HepG2 (cell line): Measurements from ENCODE around the gene AK6. TPM values are rescaled to one million over a fixed set of nuclear protein-coding genes. Genes with fewer than 3 reads are reported as not detected.
A peak's percentile ranks its signal among the peaks of the same experiment; 100 is the strongest.

Experiments used
- ARHGAP35 ChIP-seq: sonication (generic); formaldehyde crosslinking; IDR thresholded peaks from 2 replicates; pipeline ENCODE4 v1.9.0; 2022; ENCODE audit warnings: mild to moderate bottlenecking, inconsistent platforms, moderate library complexity, missing genetic modification reagents, borderline replicate concordance
- ATAD3A ChIP-seq: sonication (generic); formaldehyde crosslinking; IDR thresholded peaks from 2 replicates; pipeline ENCODE4 v1.4.0; 2020; ENCODE audit warnings: missing genetic modification reagents
- CREB1 ChIP-seq, 2 experiments: fragments of 450-650 bp in 1 of 2; IDR thresholded peaks; 2 replicates each; pipeline ENCODE4 v1.6.1; 2016 to 2017; ENCODE audit warnings: control low read depth in 1 of 2, mild to moderate bottlenecking in 1 of 2, missing compliant biosample characterization in 1 of 2, missing genetic modification characterization in 1 of 2
- EP300 ChIP-seq, 3 experiments: sonication (generic) in 1 of 3; formaldehyde crosslinking in 1 of 3; IDR thresholded peaks; 2 replicates each; pipeline versions ENCODE4 v1.5.1 to v1.6.1; 2011 to 2020; ENCODE audit warnings: low read depth in 2 of 3, low read length in 2 of 3, borderline replicate concordance in 1 of 3, improper control_type of control experiment in 1 of 3, mild to moderate bottlenecking in 1 of 3, missing genetic modification reagents in 1 of 3, moderate library complexity in 1 of 3
- MTA1 ChIP-seq: sonication (generic); formaldehyde crosslinking; IDR thresholded peaks from 2 replicates; pipeline ENCODE4 v1.4.0; 2020; ENCODE audit warnings: missing genetic modification reagents, mild to moderate bottlenecking, borderline replicate concordance
- NFYB ChIP-seq: sonication (generic); formaldehyde crosslinking; IDR thresholded peaks from 2 replicates; pipeline ENCODE4 v1.4.0; 2020; ENCODE audit warnings: missing genetic modification reagents
- ONECUT2 ChIP-seq: sonication (generic); formaldehyde crosslinking; IDR thresholded peaks from 2 replicates; pipeline ENCODE4 v1.4.0; 2020; ENCODE audit warnings: missing genetic modification reagents
- ZBTB1 ChIP-seq: sonication (generic); formaldehyde crosslinking; IDR thresholded peaks from 2 replicates; pipeline ENCODE4 v1.4.0; 2020; ENCODE audit warnings: missing genetic modification reagents, borderline replicate concordance
- ZBTB8A ChIP-seq: sonication (generic); formaldehyde crosslinking; IDR thresholded peaks from 2 replicates; pipeline ENCODE4 v1.4.0; 2020; ENCODE audit warnings: mild to moderate bottlenecking, low read depth, missing genetic modification reagents, borderline replicate concordance
- ZFAT ChIP-seq: sonication (generic); formaldehyde crosslinking; conservative IDR thresholded peaks from 2 replicates; pipeline ENCODE4 v1.8.1; 2023; ENCODE audit warnings: missing genetic modification reagents, inconsistent platforms
- ZNF143 ChIP-seq: sonication (generic); formaldehyde crosslinking; IDR thresholded peaks from 2 replicates; pipeline ENCODE4 v1.4.0; 2020; ENCODE audit warnings: missing genetic modification reagents
- ZNF264 ChIP-seq: sonication (generic); formaldehyde crosslinking; IDR thresholded peaks from 2 replicates; pipeline ENCODE4 v1.4.0; 2020; ENCODE audit warnings: missing genetic modification reagents
- ZNF430 ChIP-seq: sonication (generic); formaldehyde crosslinking; IDR thresholded peaks from 2 replicates; pipeline ENCODE4 v1.9.0; 2021; ENCODE audit warnings: mild to moderate bottlenecking, missing genetic modification reagents
- ZNF616 ChIP-seq: sonication (generic); formaldehyde crosslinking; IDR thresholded peaks from 2 replicates; pipeline ENCODE4 v1.5.0; 2020; ENCODE audit warnings: low read depth, mild to moderate bottlenecking, missing genetic modification reagents
- ZNF672 ChIP-seq: sonication (generic); formaldehyde crosslinking; IDR thresholded peaks from 2 replicates; pipeline ENCODE4 v1.8.1; 2022; ENCODE audit warnings: missing genetic modification reagents
- ZNF782 ChIP-seq: sonication (generic); formaldehyde crosslinking; IDR thresholded peaks from 2 replicates; pipeline ENCODE4 v1.4.0; 2020; ENCODE audit warnings: missing genetic modification reagents, mild to moderate bottlenecking, borderline replicate concordance
- polyA plus RNA-seq, 8 experiments: library from polyadenylated mRNA; depleted of rRNA in 3 of 8; stranded (reverse) in 7 of 8; unstranded in 1 of 8; fragments of >200 nt; fragmentation: Illumina TruSeq in 4 of 8; extraction: Trizol in 4 of 8; gene quantifications; 2 replicates each; pipeline versions ENCODE4 v1.2.1 to v1.2.3, GENCODE V29; 2011 to 2016; ENCODE audit warnings: low read depth in 4 of 8, missing spikeins in 1 of 8, mixed read lengths in 1 of 8; ENCODE audit not compliant: insufficient read depth in 1 of 8
- total RNA-seq, 5 experiments: library from RNA; depleted of rRNA; stranded (reverse); fragments of >200 nt; fragmentation: Illumina TruSeq; extraction: Trizol; gene quantifications; 2 replicates each; pipeline ENCODE4 v1.2.3, GENCODE V29; 2016; ENCODE audit warnings: low read depth in 1 of 5
- TF ChIP-seq, protein P1 (sequence below): IDR thresholded peaks from 2 replicates; pipeline ENCODE4 v1.6.1; 2016; ENCODE audit warnings: mild to moderate bottlenecking
- TF ChIP-seq, protein P2 (sequence below), 2 experiments: sonication (generic) in 1 of 2; formaldehyde crosslinking in 1 of 2; IDR thresholded peaks; 2 replicates each; pipeline versions ENCODE4 v1.4.0 to v1.6.1; 2018 to 2020; ENCODE audit warnings: missing genetic modification reagents in 2 of 2, borderline replicate concordance in 1 of 2, low read depth in 1 of 2, mild to moderate bottlenecking in 1 of 2, missing biosample characterization in 1 of 2
- TF ChIP-seq, protein P3 (sequence below): sonication (generic); formaldehyde crosslinking; IDR thresholded peaks from 2 replicates; pipeline ENCODE4 v1.4.0; 2020; ENCODE audit warnings: mild to moderate bottlenecking, missing genetic modification reagents
- TF ChIP-seq, protein P4 (sequence below): sonication (generic); formaldehyde crosslinking; IDR thresholded peaks from 2 replicates; pipeline ENCODE4 v1.8.0; 2023; ENCODE audit warnings: mild to moderate bottlenecking, missing genetic modification reagents
- TF ChIP-seq, protein P5 (sequence below): IDR thresholded peaks from 2 replicates; pipeline ENCODE4 v1.6.1; 2016; ENCODE audit warnings: missing biosample characterization, missing genetic modification reagents, low read depth

Gene AK6
- total and polyA plus RNA-seq, 2 of the 13 experiments (the other 11 are each of a cell fraction or from before 2014, with no cell fraction given), result 31.1 to 77.2 TPM

DNA sequence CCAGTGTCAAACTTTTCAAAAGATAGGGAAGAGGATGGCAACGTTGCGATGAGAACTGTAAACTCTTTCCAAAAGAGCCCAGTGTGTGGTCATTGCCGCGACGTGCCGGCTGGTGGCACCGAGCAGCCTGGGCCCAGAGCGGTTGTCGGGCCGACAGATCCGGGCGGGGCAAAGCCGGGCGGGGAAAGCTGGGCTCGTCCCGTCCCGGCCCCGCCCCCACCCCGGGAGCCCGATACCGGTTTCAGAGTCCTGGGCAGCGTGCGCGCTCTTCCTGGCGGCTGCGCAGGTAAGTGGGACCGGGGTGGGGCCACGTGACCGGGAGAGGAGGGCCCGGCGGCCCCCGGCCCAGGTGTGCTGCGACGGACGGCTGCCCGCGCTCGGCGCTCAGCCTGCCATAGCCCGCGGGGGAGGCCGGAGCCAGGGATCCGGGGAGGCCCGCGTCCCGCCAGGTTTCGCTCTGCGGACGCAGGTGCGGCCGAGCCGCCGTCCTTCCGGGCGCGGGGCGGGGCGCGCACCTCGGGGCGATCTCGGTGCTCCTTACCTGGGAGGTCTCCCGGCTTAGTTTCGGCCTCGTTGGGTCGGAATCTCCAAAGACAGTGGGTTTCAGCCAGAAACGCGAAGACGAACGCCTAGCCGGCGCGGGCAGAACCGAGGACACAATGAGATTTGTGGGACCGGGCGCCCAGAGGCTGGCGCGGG lies 45.7 kb upstream of the AK6 start, which contains the start of gene MARVELD2 (continued):
- TF ChIP-seq, protein P1, sequence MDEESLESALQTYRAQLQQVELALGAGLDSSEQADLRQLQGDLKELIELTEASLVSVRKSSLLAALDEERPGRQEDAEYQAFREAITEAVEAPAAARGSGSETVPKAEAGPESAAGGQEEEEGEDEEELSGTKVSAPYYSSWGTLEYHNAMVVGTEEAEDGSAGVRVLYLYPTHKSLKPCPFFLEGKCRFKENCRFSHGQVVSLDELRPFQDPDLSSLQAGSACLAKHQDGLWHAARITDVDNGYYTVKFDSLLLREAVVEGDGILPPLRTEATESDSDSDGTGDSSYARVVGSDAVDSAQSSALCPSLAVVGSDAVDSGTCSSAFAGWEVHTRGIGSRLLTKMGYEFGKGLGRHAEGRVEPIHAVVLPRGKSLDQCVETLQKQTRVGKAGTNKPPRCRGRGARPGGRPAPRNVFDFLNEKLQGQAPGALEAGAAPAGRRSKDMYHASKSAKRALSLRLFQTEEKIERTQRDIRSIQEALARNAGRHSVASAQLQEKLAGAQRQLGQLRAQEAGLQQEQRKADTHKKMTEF (CRISPR knock-in tag), result peak; percentile 78; the same call in 1 of the 2 replicates
- TF ChIP-seq, protein P2, sequence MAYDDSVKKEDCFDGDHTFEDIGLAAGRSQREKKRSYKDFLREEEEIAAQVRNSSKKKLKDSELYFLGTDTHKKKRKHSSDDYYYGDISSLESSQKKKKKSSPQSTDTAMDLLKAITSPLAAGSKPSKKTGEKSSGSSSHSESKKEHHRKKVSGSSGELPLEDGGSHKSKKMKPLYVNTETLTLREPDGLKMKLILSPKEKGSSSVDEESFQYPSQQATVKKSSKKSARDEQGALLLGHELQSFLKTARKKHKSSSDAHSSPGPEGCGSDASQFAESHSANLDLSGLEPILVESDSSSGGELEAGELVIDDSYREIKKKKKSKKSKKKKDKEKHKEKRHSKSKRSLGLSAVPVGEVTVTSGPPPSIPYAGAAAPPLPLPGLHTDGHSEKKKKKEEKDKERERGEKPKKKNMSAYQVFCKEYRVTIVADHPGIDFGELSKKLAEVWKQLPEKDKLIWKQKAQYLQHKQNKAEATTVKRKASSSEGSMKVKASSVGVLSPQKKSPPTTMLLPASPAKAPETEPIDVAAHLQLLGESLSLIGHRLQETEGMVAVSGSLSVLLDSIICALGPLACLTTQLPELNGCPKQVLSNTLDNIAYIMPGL (CRISPR knock-in tag; IDR thresholded peaks at IDR 0.05; ENCODE audit: borderline replicate concordance in 1 of 2, low read depth in 1 of 2), result peak; percentile 10 to 82
- no peak for TF ChIP-seq ZNF264 (CRISPR knock-in tag)
- no peak for TF ChIP-seq NFYB (CRISPR knock-in tag)
- TF ChIP-seq ARHGAP35 (CRISPR knock-in tag), result no peak; the same call in 1 of the 2 replicates
- TF ChIP-seq EP300 (IDR thresholded peaks at IDR 0.05; ENCODE audit: low read depth in 2 of 2, low read length in 2 of 2), result 0 out of 4 replicates have a peak, but pooled peaks of 1 of the 2 experiments have one; percentile 9
- TF ChIP-seq EP300 (CRISPR knock-in tag; IDR thresholded peaks at IDR 0.05; ENCODE audit: borderline replicate concordance), result no peak; the same call in 1 of the 2 replicates
- TF ChIP-seq ONECUT2 (CRISPR knock-in tag), result no peak
- TF ChIP-seq, protein P3, sequence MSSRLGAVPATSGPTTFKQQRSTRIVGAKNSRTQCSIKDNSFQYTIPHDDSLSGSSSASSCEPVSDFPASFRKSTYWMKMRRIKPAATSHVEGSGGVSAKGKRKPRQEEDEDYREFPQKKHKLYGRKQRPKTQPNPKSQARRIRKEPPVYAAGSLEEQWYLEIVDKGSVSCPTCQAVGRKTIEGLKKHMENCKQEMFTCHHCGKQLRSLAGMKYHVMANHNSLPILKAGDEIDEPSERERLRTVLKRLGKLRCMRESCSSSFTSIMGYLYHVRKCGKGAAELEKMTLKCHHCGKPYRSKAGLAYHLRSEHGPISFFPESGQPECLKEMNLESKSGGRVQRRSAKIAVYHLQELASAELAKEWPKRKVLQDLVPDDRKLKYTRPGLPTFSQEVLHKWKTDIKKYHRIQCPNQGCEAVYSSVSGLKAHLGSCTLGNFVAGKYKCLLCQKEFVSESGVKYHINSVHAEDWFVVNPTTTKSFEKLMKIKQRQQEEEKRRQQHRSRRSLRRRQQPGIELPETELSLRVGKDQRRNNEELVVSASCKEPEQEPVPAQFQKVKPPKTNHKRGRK (CRISPR knock-in tag), result no peak
- TF ChIP-seq ZFAT (CRISPR knock-in tag), result no peak
- no peak for TF ChIP-seq ZNF616
- TF ChIP-seq ZNF782, result no peak
- peak; percentile 47; the same call in 1 of the 2 replicates for TF ChIP-seq ZNF430
- TF ChIP-seq, protein P4, sequence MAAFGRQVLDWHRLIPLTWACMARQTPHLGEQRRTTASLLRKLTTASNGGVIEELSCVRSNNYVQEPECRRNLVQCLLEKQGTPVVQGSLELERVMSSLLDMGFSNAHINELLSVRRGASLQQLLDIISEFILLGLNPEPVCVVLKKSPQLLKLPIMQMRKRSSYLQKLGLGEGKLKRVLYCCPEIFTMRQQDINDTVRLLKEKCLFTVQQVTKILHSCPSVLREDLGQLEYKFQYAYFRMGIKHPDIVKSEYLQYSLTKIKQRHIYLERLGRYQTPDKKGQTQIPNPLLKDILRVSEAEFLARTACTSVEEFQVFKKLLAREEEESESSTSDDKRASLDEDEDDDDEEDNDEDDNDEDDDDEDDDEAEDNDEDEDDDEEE (CRISPR knock-in tag), result peak; percentile 67; the same call in 1 of the 2 replicates
- TF ChIP-seq ZBTB1 (CRISPR knock-in tag), result no peak
- 0 out of 2 replicates have a peak, but pooled peaks have one; percentile 41 for TF ChIP-seq ZNF672
- TF ChIP-seq, protein P5, sequence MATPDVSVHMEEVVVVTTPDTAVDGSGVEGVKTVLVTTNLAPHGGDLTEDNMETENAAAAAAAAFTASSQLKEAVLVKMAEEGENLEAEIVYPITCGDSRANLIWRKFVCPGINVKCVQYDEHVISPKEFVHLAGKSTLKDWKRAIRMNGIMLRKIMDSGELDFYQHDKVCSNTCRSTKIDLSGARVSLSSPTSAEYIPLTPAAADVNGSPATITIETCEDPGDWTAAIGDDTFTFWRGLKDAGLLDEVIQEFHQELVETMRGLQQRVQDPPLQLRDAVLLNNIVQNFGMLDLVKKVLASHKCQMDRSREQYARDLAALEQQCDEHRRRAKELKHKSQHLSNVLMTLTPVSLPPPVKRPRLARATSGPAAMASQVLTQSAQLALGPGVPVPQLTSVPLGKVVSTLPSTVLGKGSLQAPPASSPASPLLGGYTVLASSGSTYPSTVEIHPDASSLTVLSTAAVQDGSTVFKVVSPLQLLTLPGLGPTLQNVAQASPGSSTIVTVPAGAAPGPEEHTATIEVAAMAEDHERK (CRISPR knock-in tag), result no peak
- TF ChIP-seq ATAD3A (CRISPR knock-in tag), result no peak
- no peak for TF ChIP-seq ZNF143 (CRISPR knock-in tag)
- TF ChIP-seq CREB1 (IDR thresholded peaks at IDR 0.05), result no peak
- no peak for TF ChIP-seq CREB1 (CRISPR knock-in tag; IDR thresholded peaks at IDR 0.05)
- TF ChIP-seq ZBTB8A (CRISPR knock-in tag), result no peak
- TF ChIP-seq MTA1 (CRISPR knock-in tag), result peak; percentile 90; the same call in 1 of the 2 replicates
